LNCAP (cell line): ENCODE measurements around the gene ASMTL.

Experiments
- CTCF ChIP-seq: fragments of 450-650 bp; IDR thresholded peaks from 2 replicates; pipeline ENCODE4 v1.5.1; 2017; ENCODE audit warnings: mild to moderate bottlenecking

Gene ASMTL

GRCh38 chrX:1433646-1434357 lies 18.9 kb downstream of the ASMTL start:
- TF ChIP-seq CTCF: no peak

- no peak for TF ChIP-seq CTCF
Observed at GRCh38 chrX:1430451-1430850, 22.3 kb downstream of the ASMTL start.

- no peak for TF ChIP-seq CTCF
Observed at GRCh38 chrX:1427756-1428155, 25.0 kb downstream of the ASMTL start.

GRCh38 chrX:1425381-1425780 lies 27.3 kb downstream of the ASMTL start:
- TF ChIP-seq CTCF: no peak

- no peak for TF ChIP-seq CTCF
Observed at GRCh38 chrX:1424147-1424851, 28.4 kb downstream of the ASMTL start.

GRCh38 chrX:1423215-1423614 lies 29.5 kb downstream of the ASMTL start:
- no peak for TF ChIP-seq CTCF

GRCh38 chrX:1422135-1422465 lies 30.6 kb downstream of the ASMTL start:
- no peak for TF ChIP-seq CTCF
